ENCODE results near the gene ERC2.

ERC2 gene

GRCh38 chr3:55923626-55924025 lies 544.6 kb downstream of the ERC2 start:
- DNase-seq (ENCODE audit: low read depth), result no peak

- no peak for DNase-seq (ENCODE audit: low read depth)
Measured at GRCh38 chr3:55923207-55923606, 545.1 kb downstream of the ERC2 start.

GRCh38 chr3:55912880-55913279 lies 555.4 kb downstream of the ERC2 start:
- DNase-seq (ENCODE audit: low read depth), result no peak

GRCh38 chr3:55911266-55911665 lies 557.0 kb downstream of the ERC2 start:
- no peak for DNase-seq (ENCODE audit: low read depth)

- DNase-seq (ENCODE audit: low read depth), result no peak
Measured at GRCh38 chr3:55910543-55910942, 557.7 kb downstream of the ERC2 start.

GRCh38 chr3:55909373-55909772 lies 558.9 kb downstream of the ERC2 start:
- DNase-seq (ENCODE audit: low read depth), result no peak

- DNase-seq (ENCODE audit: low read depth), result no peak
Measured at GRCh38 chr3:55907616-55908015, 560.7 kb downstream of the ERC2 start.

GRCh38 chr3:55906896-55907295 lies 561.4 kb downstream of the ERC2 start:
- no peak for DNase-seq (ENCODE audit: low read depth)

GRCh38 chr3:55904716-55905115 lies 563.6 kb downstream of the ERC2 start:
- DNase-seq (ENCODE audit: low read depth), result no peak

GRCh38 chr3:55903680-55904079 lies 564.6 kb downstream of the ERC2 start:
- no peak for DNase-seq (ENCODE audit: low read depth)

- DNase-seq (ENCODE audit: low read depth), result no peak
Measured at GRCh38 chr3:55902221-55902900, 565.9 kb downstream of the ERC2 start.

- DNase-seq (ENCODE audit: low read depth), result no peak
Measured at GRCh38 chr3:55899887-55900286, 568.4 kb downstream of the ERC2 start.

- no peak for DNase-seq (ENCODE audit: low read depth)
Measured at GRCh38 chr3:55897573-55898224, 570.6 kb downstream of the ERC2 start.

GRCh38 chr3:55895897-55896566 lies 572.2 kb downstream of the ERC2 start:
- no peak for DNase-seq (ENCODE audit: low read depth)

- DNase-seq (ENCODE audit: low read depth), result no peak
Measured at GRCh38 chr3:55894605-55895004, 573.7 kb downstream of the ERC2 start.

- DNase-seq (ENCODE audit: low read depth), result no peak
Measured at GRCh38 chr3:55893045-55893664, 575.1 kb downstream of the ERC2 start.

GRCh38 chr3:55891106-55891505 lies 577.2 kb downstream of the ERC2 start:
- no peak for DNase-seq (ENCODE audit: low read depth)

- no peak for DNase-seq (ENCODE audit: low read depth)
Measured at GRCh38 chr3:55888282-55888885, 579.9 kb downstream of the ERC2 start.

- DNase-seq (ENCODE audit: low read depth), result no peak
Measured at GRCh38 chr3:55885721-55886120, 582.5 kb downstream of the ERC2 start.

GRCh38 chr3:55884491-55885285 lies 583.6 kb downstream of the ERC2 start:
- DNase-seq (ENCODE audit: low read depth), result no peak

GRCh38 chr3:55884066-55884465 lies 584.2 kb downstream of the ERC2 start:
- no peak for DNase-seq (ENCODE audit: low read depth)

GRCh38 chr3:55882006-55882405 lies 586.3 kb downstream of the ERC2 start:
- DNase-seq (ENCODE audit: low read depth), result no peak

Data from CMK (cell line).